COLO829 (cell line): ENCODE data around the gene FAM107A.

Source experiments
- DNase-seq: peaks from one replicate; pipeline ENCODE4 v3.0.0; 2012; ENCODE audit warnings: low spot score

Gene FAM107A

GRCh38 chr3:58591517-58592510 is 14.6 kb upstream of the FAM107A start:
- peak; percentile 91 for DNase-seq

- DNase-seq: peak; percentile 30
These were observed 10.9 kb upstream of the FAM107A start for GRCh38 chr3:58588030-58588614.

- DNase-seq: no peak
These were observed 9.6 kb upstream of the FAM107A start for GRCh38 chr3:58586776-58587192.

- DNase-seq: no peak
These were observed 8.8 kb upstream of the FAM107A start for GRCh38 chr3:58585994-58586393.

- DNase-seq: peak; percentile 92
These were observed 8.0 kb upstream of the FAM107A start for GRCh38 chr3:58585005-58585786.

GRCh38 chr3:58584690-58585004 is 7.5 kb upstream of the FAM107A start:
- DNase-seq: no peak

GRCh38 chr3:58581328-58582091 is 4.3 kb upstream of the FAM107A start:
- no peak for DNase-seq

- DNase-seq: no peak
These were observed 3.7 kb upstream of the FAM107A start for GRCh38 chr3:58580826-58581327.

- DNase-seq: no peak
These were observed 1.7 kb upstream of the FAM107A start for GRCh38 chr3:58578873-58579272.

GRCh38 chr3:58576716-58577115 is 475 bp downstream of the FAM107A start:
- no peak for DNase-seq

GRCh38 chr3:58575971-58576652 is 1.1 kb downstream of the FAM107A start:
- DNase-seq: no peak

- no peak for DNase-seq
These were observed 2.5 kb downstream of the FAM107A start for GRCh38 chr3:58574682-58575081.

- no peak for DNase-seq
These were observed 3.1 kb downstream of the FAM107A start for GRCh38 chr3:58574106-58574505.

- DNase-seq: no peak
These were observed 3.6 kb downstream of the FAM107A start for GRCh38 chr3:58573640-58574039.

GRCh38 chr3:58572634-58573230 is 4.5 kb downstream of the FAM107A start:
- no peak for DNase-seq

- no peak for DNase-seq
These were observed 5.1 kb downstream of the FAM107A start for GRCh38 chr3:58572013-58572633.

- no peak for DNase-seq
These were observed 6.3 kb downstream of the FAM107A start for GRCh38 chr3:58570851-58571250.

GRCh38 chr3:58569287-58570001 is 7.7 kb downstream of the FAM107A start:
- DNase-seq: no peak

GRCh38 chr3:58568572-58569286 is 8.5 kb downstream of the FAM107A start:
- peak; percentile 72 for DNase-seq
